Stimulated activated CD4-positive, alpha-beta T cell treated with anti-CD3 and anti-CD28 coated beads, Interleukin-4, amount 100 ng/mL, for 24 hours (primary cell): Measurements from ENCODE around the gene TPST1.
"Not testable (repeated sequence)": the region's sequence is repeated elsewhere in the genome, so short reads cannot be mapped to it uniquely, and the experiment has no call there.

ENCODE experiments used
- DNase-seq: peaks from one replicate; pipeline ENCODE4 v3.0.0-alpha.2; 2020

The TPST1 gene

DNA sequence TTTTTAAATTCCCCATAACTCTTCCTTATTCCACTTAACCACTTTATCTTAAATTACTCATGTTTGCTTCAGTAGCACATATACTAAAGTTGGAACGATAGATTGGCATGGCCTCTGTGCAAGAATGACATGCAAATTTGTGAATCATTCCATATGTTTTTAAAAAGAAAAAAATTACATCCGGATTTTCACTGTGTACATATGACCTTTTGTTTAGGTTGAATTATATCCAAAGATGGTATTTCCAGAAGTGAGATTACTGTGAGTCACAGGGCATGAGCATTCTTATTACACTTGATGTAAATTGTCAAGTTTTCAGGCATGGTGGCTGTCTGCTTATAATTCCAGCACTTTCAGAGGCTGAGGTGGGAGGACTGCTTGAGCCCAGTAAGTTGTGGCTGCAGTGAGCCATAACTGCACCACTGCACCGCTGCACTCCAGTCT is 190.0 kb downstream of the TPST1 start:
- DNase-seq: not testable (repeated sequence)

DNA sequence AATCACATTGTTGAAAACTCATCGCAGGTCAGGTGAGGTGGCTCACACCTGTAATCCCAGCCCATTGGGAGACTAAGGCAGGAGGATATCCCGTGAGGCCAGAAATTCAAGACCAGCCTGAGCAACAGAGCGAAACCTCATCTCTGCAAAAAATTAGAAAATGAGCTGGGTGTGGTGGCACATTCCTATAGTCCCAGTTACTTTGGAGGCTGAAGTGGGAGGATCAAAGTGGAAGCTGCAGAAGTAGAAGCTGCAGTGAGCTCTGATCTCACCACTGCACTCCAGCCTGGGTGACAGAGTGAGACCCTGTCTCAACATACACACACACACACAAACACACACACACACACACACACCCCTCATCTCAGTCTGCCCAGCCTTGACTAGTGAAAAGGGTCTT is 190.9 kb downstream of the TPST1 start:
- not testable (repeated sequence) for DNase-seq

DNA sequence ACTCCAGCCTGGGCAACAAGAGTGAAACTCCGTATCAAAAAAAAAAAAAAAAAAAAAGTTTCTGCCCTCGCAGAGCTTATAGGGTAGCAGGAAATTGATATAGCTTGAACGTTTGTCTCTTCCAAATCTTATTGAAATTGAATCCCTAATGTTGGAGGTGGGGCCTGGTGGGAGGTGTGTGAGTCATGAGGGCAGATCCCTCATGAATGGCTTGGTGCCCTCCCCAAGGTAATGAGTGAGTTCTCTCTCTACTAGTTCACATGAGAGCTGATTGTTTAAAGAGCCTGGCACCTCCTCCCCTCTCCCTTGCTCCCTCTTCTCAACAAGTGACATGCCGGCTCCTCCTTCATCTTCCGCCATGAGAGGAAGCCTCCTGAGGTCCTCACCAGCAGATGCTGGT is 193.7 kb downstream of the TPST1 start:
- not testable (repeated sequence) for DNase-seq

DNA sequence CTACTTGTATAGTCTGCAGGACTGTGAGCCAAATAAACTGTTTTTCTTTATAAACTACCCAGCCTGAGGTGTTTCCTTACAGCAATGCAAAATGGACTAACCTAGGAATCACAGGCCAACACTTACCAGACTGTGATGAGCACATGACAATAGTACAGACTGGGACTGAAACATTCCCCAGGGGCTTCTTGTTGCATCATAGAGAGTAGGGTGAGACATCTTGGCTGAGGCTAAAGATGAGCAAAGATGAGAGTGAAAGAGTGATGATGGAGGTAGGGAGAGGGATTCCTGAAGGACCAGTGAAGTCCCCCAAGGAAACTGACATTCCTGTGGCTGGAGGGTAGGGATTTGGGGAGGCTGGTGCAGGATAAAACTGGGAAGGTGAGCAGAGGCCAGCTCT is 194.4 kb downstream of the TPST1 start:
- no peak for DNase-seq

DNA sequence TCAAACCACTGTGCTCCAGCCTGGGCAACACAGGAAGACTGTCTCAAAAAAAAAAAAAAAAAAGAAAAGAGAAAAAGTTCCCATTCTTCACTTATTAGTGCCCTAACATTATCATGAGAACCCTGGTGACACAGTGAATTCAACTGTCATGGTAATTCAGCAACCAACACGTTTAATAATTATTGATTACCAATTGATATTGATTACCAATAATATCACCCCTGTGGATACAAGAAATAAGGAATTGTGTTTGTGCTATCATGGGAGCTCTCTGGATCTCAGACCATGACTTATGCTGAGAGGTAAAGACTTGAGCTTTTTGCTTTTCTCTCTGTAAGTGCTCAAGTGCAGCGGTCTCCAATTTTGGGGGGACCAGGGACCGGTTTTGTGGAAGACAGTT is 195.3 kb downstream of the TPST1 start:
- DNase-seq: no peak

DNA sequence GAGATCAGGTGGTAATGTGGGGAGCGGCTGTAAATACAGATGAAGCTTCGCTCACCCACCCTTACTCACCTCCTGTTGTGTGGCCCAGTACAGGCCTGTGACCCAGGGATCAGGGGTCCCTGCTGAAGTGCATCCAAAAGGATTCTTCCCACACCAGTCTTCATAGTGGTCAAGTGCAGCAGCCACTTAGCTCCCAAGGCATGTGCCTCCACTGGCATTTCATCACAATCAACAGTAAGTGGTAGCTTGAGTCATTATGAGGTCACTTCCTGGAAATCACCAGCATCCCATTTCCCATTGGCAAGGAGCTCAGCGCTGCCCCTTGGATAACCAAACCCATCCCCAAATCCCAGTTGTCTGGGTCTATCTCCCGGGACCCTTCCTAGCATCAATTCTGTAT is 196.0 kb downstream of the TPST1 start:
- not testable (repeated sequence) for DNase-seq

DNA sequence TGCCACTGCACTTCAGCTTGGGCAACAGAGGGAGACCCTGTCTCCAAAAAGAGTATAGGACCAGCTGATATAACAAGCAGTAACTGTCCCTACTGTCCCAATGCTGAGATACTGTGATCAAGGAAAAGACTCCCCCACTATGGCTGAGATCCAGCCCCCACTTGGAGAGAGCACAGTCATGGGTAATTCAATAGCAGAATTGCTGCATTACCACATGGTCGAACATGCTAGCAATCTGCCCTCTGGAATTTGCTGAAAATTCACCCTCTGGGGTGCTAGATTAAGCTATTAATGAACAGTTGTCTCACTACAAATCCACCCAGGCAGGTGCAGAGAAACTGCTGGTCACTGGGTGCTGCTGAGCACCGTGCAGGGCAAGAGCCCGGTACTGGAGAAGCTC is 196.8 kb downstream of the TPST1 start:
- not testable (repeated sequence) for DNase-seq

DNA sequence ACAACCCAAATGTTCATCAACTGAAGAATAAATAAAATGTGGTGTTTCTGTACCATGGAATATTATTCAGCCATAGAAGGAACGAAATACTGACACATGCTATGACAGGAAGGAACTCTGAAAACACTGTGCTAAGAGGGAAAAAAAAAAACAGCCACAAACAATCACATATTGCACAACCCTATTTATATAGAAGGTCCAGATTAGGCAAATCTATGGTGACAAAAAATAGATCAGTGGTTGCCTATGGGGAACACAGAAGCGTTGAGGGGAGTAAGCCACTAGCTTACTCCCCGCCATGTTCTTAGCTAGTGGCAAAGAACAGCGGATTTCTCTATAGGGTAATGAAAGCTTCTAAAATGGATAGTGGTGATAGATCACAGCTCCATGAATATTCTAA is 198.4 kb downstream of the TPST1 start:
- DNase-seq: no peak

DNA sequence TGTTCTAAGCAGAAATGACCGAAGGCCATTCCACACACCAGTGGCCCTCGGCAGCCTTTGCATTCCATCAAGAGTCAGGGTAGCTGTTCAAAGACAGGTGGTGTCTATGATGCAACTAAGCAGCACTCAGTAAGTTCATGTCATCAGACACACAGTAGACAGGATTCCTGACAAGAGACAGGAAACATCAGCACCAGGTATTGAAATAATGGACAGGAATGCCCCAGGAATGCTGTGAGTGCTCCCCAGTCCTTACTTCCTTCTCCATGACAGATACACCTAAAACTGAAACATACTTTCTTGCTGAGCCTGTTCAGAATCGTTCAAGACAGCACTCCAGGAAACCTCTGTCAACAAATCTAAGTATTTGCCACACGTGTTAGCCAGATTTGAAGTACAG is 204.4 kb downstream of the TPST1 start:
- DNase-seq: no peak
